HG02970 (cell line): ENCODE measurements around the gene KRTAP20-3.

ENCODE experiments used
- ATAC-seq: cut with Tn5 transposase; IDR thresholded peaks from one replicate; pipeline ENCODE4 v1.9.1; 2021; ENCODE audit warnings: mild to moderate bottlenecking, moderate library complexity, moderate number of reproducible peaks; ENCODE audit not compliant: unreplicated experiment, low FRiP score

KRTAP20-3 gene

GRCh38 chr21:30642564-30642963 lies at the start of gene KRTAP20-3:
Gene KRTAP20-3, plus strand, starts transcription at chr21:30642864.
- ATAC-seq = no peak

GRCh38 chr21:30598802-30599201 lies 43.9 kb upstream of the KRTAP20-3 start, which contains the start of gene KRTAP6-2:
Gene KRTAP6-2, minus strand, starts transcription at chr21:30598902. Its CDS starts 28 bp downstream, at chr21:30598874.
- ATAC-seq = no peak

- no peak for ATAC-seq
These were observed 41.9 kb upstream of the KRTAP20-3 start, which contains the start of gene KRTAP22-1 for GRCh38 chr21:30600787-30601186. Gene KRTAP22-1, plus strand, starts transcription at chr21:30601087.

GRCh38 chr21:30605968-30606367 lies 36.7 kb upstream of the KRTAP20-3 start:
- ATAC-seq = no peak

GRCh38 chr21:30612132-30612531 lies 30.5 kb upstream of the KRTAP20-3 start:
- no peak for ATAC-seq

- no peak for ATAC-seq
These were observed 28.8 kb upstream of the KRTAP20-3 start, which contains the start of gene KRTAP6-1 for GRCh38 chr21:30613836-30614235. Gene KRTAP6-1, minus strand, starts transcription at chr21:30613930. Its CDS starts 26 bp downstream, at chr21:30613904.

- no peak for ATAC-seq
These were observed 27.5 kb upstream of the KRTAP20-3 start for GRCh38 chr21:30615199-30615598.

GRCh38 chr21:30616125-30616524 lies 26.5 kb upstream of the KRTAP20-3 start, which contains the start of gene KRTAP20-1:
Gene KRTAP20-1, plus strand, starts transcription at chr21:30616425. Its CDS starts 30 bp downstream, at chr21:30616455.
- ATAC-seq = no peak

- no peak for ATAC-seq
These were observed 22.6 kb upstream of the KRTAP20-3 start for GRCh38 chr21:30620080-30620479.

- no peak for ATAC-seq
These were observed 22.1 kb upstream of the KRTAP20-3 start, which contains the start of gene KRTAP20-4 for GRCh38 chr21:30620522-30620921. Gene KRTAP20-4, plus strand, starts transcription at chr21:30620627.

GRCh38 chr21:30623362-30623761 lies 19.3 kb upstream of the KRTAP20-3 start:
- ATAC-seq = no peak

GRCh38 chr21:30625449-30626165 lies 17.1 kb upstream of the KRTAP20-3 start:
- no peak for ATAC-seq

- no peak for ATAC-seq
These were observed 14.6 kb upstream of the KRTAP20-3 start for GRCh38 chr21:30628109-30628508.

- no peak for ATAC-seq
These were observed 13.5 kb upstream of the KRTAP20-3 start for GRCh38 chr21:30629200-30629599.

GRCh38 chr21:30634906-30635305 lies 7.8 kb upstream of the KRTAP20-3 start, which contains the start of gene KRTAP20-2:
Gene KRTAP20-2, plus strand, starts transcription at chr21:30635206. Its CDS starts 58 bp downstream, at chr21:30635264.
- ATAC-seq = no peak

- no peak for ATAC-seq
These were observed 4.0 kb upstream of the KRTAP20-3 start for GRCh38 chr21:30638686-30639085.

- no peak for ATAC-seq
These were observed 4.3 kb downstream of the KRTAP20-3 start for GRCh38 chr21:30646904-30647414.

GRCh38 chr21:30652891-30653290 lies 10.2 kb downstream of the KRTAP20-3 start:
- ATAC-seq = no peak

- no peak for ATAC-seq
These were observed 26.1 kb downstream of the KRTAP20-3 start for GRCh38 chr21:30668776-30669175.

GRCh38 chr21:30672985-30673650 lies 30.5 kb downstream of the KRTAP20-3 start:
- no peak for ATAC-seq

GRCh38 chr21:30674312-30674711 lies 31.6 kb downstream of the KRTAP20-3 start:
- no peak for ATAC-seq
